ENCODE results near the gene GALNT2. TPM values are rescaled to one million over a fixed set of nuclear protein-coding genes. Genes with fewer than 3 reads are reported as not detected.

The GALNT2 gene
- polyA plus RNA-seq, 3 donors from 2014 or later, result 18.5 to 30.0 (median 22.5) TPM

DNA sequence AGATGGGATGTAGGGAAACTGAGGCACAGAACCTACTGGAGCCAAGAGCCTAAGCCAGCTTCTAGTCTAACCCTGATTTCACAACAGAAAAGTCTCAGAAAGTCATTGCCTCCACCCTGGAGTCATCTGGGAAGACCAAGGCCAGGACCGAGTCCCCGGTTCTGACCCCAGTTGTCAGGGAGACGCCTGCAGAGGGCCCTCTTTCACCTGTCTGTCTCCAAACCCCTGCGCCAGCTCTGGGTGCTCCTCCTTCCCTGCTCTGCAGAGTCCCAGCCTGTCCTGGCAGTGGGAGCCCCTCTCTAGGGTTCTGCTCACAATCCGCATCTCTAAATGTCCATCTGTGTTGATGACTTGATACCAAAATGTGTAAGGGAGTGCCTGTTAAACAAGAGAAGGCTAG is 209.4 kb downstream of the GALNT2 start:
- Mint-ChIP-seq H3K27ac (peak overlapping the region in 1 of 6 donors; percentile 18), H3K36me3 (peaks cover 7 to 20% (median 7%) of the 10 kb centered on the region in 3 donors), H3K27me3 (ENCODE audit: low read depth in 3 of 3) (peaks cover 0 to 3% (median 0%) of the 10 kb centered on the region in 3 donors), H3K4me3 (no peak overlapping the region), H3K4me1 (peaks cover 19 to 28% of the 10 kb centered on the region in 2 donors), H3K9me3 (no peaks in the 10 kb centered on the region)
- no peak for DNase-seq

DNA sequence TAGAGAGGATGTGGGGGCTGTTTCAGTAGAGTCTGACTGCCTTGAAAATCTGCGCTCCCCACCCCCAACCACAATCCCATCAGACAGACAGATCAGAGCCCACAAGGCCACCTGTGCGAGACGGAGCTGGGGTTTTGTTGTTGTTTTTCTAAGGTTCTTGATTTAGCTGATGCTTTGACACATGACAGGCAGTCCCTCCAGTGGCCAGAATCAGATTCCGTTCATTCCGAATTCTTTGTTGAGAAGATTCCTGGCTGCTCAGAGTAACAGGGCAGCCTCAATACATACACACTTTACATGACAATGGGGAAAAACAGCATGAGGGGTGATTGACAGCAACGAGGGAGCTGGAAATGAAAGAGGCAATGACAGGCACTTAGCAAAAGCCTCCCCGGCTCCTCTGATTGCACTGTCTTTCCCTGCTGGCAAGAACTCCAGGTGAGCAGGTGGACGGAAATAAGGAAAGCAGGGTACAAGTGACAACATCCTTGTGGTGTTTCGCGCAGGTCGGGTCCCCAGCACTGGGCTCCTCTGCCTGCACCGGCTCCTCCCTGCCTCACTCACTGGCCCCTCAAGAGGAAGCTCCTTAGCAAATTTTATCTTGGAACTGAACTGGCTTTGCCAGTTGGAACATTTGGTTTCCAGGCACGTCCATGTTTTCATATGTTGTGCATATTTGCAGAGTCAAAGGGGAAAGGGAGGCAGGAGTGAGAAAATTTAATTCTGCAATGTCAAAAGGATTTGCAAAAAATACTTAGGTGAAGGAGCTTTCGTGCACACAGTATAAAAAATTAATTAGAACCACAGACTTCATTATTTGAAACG is 210.4 kb downstream of the GALNT2 start:
- Mint-ChIP-seq H3K4me1 (peaks cover 18 to 34% of the 10 kb centered on the region in 2 donors), H3K27me3 (ENCODE audit: low read depth in 3 of 3) (peaks cover 0 to 3% (median 0%) of the 10 kb centered on the region in 3 donors), H3K4me3 (no peak overlapping the region), H3K9me3 (no peaks in the 10 kb centered on the region), H3K27ac (peak overlapping the region in 4 of 6 donors; percentile 28 to 62 (median 52)), H3K36me3 (peaks cover 7 to 20% (median 7%) of the 10 kb centered on the region in 3 donors)
- DNase-seq, result no peak

DNA sequence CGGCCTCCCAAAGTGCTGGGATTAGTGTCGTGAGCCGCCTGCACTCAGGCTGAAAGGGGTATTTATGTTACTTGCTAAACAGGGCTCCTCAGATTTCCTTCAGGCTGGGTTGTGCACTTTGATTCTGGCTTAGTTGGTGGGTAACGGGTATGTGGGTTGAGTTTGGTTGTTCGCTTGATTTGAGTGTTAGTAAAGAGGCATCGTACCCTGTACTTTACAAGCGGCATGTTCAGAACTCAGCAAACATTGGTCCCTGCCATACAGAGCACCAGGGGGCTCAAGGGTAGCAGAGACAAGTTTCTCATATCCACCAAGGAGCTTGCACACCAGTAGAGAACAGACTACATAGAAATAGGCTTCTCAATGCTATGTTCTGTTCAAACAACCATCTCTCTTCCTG is 211.3 kb downstream of the GALNT2 start:
- H3K27ac Mint-ChIP-seq, result peak overlapping the region in 2 of 6 donors; percentile 61 to 68
- no peak for DNase-seq
- H3K4me3 Mint-ChIP-seq, result no peak overlapping the region
- peaks cover 7 to 20% (median 7%) of the 10 kb centered on the region in 3 donors for H3K36me3 Mint-ChIP-seq
- H3K9me3 Mint-ChIP-seq, result no peaks in the 10 kb centered on the region
- H3K4me1 Mint-ChIP-seq, result peaks cover 13 to 25% of the 10 kb centered on the region in 2 donors
- peaks cover 0 to 3% (median 0%) of the 10 kb centered on the region in 3 donors for H3K27me3 Mint-ChIP-seq (ENCODE audit: low read depth in 3 of 3)

DNA sequence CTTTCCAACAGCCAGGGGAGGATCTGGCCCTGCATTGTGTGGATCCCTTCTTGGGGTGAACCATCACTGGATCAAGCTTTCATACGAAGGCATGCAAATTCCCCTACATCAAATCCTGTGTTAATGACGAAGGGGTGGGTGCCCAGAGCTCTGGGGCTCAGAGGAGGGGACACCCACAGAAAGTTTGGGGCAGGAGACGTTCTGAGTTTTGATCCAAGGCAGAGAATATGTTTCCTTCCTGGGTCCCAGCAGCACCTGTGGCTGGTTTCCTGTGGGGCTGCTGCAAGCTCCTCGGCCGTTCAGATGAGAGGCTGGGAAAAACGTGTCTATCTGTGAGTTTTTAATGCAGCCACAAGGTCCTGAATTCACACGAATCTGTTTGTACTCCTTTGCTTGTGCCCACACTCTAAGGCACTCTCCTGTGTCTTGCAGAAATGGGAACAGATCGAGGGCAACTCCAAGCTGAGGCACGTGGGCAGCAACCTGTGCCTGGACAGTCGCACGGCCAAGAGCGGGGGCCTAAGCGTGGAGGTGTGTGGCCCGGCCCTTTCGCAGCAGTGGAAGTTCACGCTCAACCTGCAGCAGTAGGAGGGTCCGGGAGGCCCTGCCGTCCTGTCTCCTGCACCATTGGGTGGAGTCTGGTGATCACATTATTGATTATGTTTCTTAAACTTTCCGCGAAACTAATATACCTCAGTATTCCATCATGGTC is 212.0 kb downstream of the GALNT2 start:
- Mint-ChIP-seq H3K9me3 (no peaks in the 10 kb centered on the region), H3K27me3 (ENCODE audit: low read depth in 3 of 3) (peaks cover 0 to 6% (median 0%) of the 10 kb centered on the region in 3 donors), H3K27ac (peak overlapping the region in 1 of 6 donors; percentile 8), H3K4me1 (peaks cover 6 to 19% of the 10 kb centered on the region in 2 donors), H3K4me3 (no peak overlapping the region), H3K36me3 (peaks cover 7 to 20% (median 7%) of the 10 kb centered on the region in 3 donors)
- no peak for DNase-seq

DNA sequence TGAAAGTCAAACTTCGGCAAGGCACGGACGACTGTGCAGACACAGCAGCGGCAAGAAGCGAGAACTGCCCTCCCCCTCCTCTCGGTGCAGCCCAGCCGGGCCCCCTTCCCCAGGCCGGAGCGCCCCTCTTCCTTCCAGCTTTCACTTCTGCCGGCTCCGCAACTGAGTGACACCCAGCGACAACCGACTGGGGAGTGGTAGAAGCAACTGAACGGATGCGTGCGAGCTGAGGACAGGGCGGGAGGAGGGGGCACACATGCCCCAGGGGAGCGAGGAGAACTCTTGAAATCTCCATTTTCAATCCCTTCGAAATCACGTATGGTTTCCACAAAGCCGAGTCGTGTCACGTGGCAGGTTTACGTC is 212.5 kb downstream of the GALNT2 start:
- Mint-ChIP-seq H3K4me1 (peaks cover 2 to 13% of the 10 kb centered on the region in 2 donors), H3K36me3 (peaks cover 7 to 20% (median 7%) of the 10 kb centered on the region in 3 donors), H3K4me3 (no peak overlapping the region), H3K27ac (no peak overlapping the region), H3K27me3 (ENCODE audit: low read depth in 3 of 3) (peaks cover 0 to 6% (median 0%) of the 10 kb centered on the region in 3 donors), H3K9me3 (no peaks in the 10 kb centered on the region)
- DNase-seq, result no peak

DNA sequence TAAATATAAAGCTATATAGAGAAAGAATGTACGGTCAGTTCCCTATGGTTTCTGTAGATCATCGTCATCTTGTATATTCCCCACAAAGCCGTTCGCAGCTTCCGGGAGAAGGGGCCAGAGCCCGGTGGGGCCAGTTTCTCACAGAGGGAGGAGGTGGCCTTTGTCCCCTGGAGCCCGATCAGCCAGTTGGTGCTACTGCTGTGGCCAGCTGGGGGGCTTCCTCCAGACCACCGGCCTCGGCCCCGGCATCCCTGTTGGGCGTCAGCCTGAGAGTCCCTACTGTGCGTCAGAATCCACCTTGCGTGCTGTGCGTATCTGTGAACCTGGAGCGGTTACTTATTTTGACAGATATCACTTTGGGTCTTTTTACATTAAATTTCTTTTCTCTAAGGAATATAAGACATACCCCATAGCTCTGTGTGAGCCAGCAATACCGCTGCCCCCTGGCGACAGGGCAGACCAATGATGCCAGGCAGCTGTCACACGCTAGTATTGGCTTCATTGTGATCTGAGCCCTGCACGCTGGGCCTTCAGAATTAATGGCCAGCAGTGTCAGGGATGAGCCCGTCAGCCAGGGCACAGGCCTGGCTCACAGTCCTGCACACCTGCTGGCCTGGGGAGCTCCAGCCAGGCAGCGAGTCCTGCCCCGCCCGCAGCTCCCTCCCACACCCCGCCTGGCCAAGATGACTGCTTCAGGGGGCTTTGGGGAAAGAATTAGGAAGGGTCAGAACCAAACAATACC is 213.2 kb downstream of the GALNT2 start:
- Mint-ChIP-seq H3K4me1 (peaks cover 1 to 10% of the 10 kb centered on the region in 2 donors), H3K27ac (no peak overlapping the region), H3K36me3 (peaks cover 7 to 20% (median 7%) of the 10 kb centered on the region in 3 donors), H3K4me3 (no peak overlapping the region), H3K27me3 (ENCODE audit: low read depth in 3 of 3) (peaks cover 0 to 6% (median 0%) of the 10 kb centered on the region in 3 donors), H3K9me3 (no peaks in the 10 kb centered on the region)
- no peak for DNase-seq

DNA sequence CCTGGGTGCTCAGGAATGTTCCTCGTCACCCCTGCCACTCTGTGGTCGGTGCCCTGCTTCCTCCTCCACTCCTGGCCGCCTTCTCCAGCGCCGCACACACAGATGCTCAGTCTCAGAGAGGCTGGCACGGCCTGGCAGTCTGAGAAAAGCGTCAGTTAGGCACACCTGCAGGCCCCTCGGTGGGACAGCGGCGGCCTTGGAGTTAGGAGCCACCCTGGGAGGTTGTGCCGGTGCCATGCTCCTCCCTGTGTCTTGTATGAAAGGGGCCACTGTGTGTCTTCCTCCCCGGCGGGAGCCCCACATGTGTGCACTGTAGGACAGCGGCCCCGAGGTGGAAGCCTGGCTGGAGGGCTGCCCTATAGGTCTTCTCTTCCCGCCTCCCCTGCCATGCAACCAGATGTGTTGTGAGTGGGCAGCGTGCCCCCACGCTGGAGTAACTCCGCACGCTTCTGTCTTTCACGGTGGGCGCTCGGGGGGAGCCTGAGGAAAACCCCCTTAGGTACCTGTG is 213.9 kb downstream of the GALNT2 start:
- no peak for DNase-seq
- H3K9me3 Mint-ChIP-seq, result no peaks in the 10 kb centered on the region
- H3K4me3 Mint-ChIP-seq, result no peak overlapping the region
- H3K4me1 Mint-ChIP-seq, result peaks cover 1 to 10% of the 10 kb centered on the region in 2 donors
- peaks cover 0 to 6% (median 0%) of the 10 kb centered on the region in 3 donors for H3K27me3 Mint-ChIP-seq (ENCODE audit: low read depth in 3 of 3)
- peaks cover 7 to 20% (median 7%) of the 10 kb centered on the region in 3 donors for H3K36me3 Mint-ChIP-seq
- H3K27ac Mint-ChIP-seq, result no peak overlapping the region

DNA sequence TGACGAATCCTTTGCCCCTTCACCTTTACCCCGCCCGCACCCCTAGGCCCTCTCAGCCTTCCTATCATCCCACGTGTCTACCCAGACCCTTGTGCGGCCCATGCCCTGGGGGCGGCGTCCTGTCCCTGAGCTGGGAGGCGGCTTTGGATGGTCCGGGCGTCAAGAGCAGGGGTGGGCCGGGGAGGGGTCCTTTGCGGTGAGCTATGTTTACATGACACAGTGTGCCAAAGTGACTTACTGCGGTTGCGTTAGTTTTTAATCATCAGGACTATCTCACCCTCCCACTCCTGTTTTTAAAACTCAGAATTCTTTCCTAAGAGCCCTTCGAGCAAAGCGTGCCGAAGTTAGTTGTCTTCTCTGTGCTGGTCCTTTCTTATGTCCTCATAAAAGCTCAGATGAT is 214.5 kb downstream of the GALNT2 start:
- no peaks in the 10 kb centered on the region for H3K9me3 Mint-ChIP-seq
- peaks cover 7 to 20% (median 7%) of the 10 kb centered on the region in 3 donors for H3K36me3 Mint-ChIP-seq
- DNase-seq, result no peak
- H3K4me1 Mint-ChIP-seq, result peaks cover 1 to 10% of the 10 kb centered on the region in 2 donors
- H3K4me3 Mint-ChIP-seq, result no peak overlapping the region
- no peak overlapping the region for H3K27ac Mint-ChIP-seq
- peaks cover 0 to 5% (median 0%) of the 10 kb centered on the region in 3 donors for H3K27me3 Mint-ChIP-seq (ENCODE audit: low read depth in 3 of 3)

DNA sequence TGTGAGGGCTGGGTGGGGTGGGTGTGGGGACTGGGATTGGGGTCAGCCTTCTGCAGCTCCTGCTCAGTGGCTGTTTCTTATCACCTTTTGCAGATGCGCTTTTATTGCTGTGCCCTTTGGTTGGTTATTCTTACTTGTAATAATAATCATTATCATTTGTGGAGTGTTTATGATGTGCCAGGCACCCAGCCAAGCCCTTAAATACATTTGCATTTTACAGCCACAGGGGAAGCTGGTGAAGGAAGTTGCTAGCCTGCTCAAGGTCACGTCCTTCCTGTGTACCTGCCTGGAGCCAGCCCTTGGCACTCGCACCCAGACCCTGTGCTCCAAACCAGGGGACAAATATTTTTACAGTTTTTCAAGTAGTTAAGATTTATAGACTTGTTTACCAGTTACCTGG is 215.1 kb downstream of the GALNT2 start:
- Mint-ChIP-seq H3K4me1 (peaks cover 1 to 10% of the 10 kb centered on the region in 2 donors), H3K4me3 (no peak overlapping the region), H3K27me3 (ENCODE audit: low read depth in 3 of 3) (peaks cover 0 to 6% (median 0%) of the 10 kb centered on the region in 3 donors), H3K27ac (peak overlapping the region in 1 of 6 donors; percentile 10), H3K36me3 (peaks cover 7 to 19% (median 7%) of the 10 kb centered on the region in 3 donors), H3K9me3 (no peaks in the 10 kb centered on the region)
- no peak for DNase-seq

DNA sequence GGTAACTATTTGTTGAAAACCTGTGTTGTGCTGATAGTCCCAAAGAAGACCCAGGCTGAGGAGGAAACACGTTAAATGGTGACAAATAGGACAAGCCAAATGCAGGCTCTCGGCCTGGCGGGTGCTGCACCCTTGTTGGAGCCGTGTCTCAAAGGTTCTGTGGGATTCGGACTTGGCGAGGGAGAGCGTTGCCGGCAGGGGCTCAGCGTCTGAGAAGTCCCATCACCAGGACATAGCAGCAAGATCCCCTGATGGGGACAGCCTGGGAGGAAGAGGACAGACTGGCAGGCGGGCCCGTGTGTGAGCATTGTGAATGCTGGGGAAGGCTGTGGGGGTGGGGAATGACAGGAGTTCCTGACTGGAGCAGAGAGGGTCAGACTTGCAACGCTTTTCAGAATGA is 216.6 kb downstream of the GALNT2 start:
- H3K4me3 Mint-ChIP-seq, result no peak overlapping the region
- H3K4me1 Mint-ChIP-seq, result peaks cover 1 to 10% of the 10 kb centered on the region in 2 donors
- no peak for DNase-seq
- peaks cover 0 to 12% (median 4%) of the 10 kb centered on the region in 3 donors for H3K36me3 Mint-ChIP-seq
- H3K27me3 Mint-ChIP-seq (ENCODE audit: low read depth in 3 of 3), result peaks cover 0 to 6% (median 3%) of the 10 kb centered on the region in 3 donors
- H3K27ac Mint-ChIP-seq, result no peak overlapping the region
- no peaks in the 10 kb centered on the region for H3K9me3 Mint-ChIP-seq

DNA sequence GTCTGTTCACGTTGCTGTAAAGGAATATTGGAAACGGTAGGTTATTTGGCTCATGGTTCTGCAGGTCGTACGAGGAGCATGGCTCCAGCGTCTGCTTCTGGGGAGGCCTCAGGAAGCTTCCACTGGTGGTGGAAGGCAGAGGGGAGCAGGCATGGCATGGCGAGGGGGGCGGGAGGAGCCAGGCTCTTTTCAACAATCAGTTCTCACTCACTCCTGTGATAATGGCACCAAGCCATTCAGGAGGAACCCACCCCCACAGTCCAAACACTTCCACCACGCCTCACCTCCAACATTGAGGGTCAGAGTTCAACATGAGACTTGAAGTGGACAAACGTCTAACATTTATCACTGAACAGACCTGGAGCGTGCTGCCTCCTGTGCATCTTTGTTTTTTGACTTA is 217.9 kb downstream of the GALNT2 start:
- Mint-ChIP-seq H3K4me1 (peaks cover 1 to 10% of the 10 kb centered on the region in 2 donors), H3K27ac (no peak overlapping the region), H3K27me3 (ENCODE audit: low read depth in 3 of 3) (peaks cover 0 to 6% (median 3%) of the 10 kb centered on the region in 3 donors), H3K9me3 (no peaks in the 10 kb centered on the region), H3K4me3 (no peak overlapping the region), H3K36me3 (peaks cover 0 to 5% (median 1%) of the 10 kb centered on the region in 3 donors)
- DNase-seq, result no peak

DNA sequence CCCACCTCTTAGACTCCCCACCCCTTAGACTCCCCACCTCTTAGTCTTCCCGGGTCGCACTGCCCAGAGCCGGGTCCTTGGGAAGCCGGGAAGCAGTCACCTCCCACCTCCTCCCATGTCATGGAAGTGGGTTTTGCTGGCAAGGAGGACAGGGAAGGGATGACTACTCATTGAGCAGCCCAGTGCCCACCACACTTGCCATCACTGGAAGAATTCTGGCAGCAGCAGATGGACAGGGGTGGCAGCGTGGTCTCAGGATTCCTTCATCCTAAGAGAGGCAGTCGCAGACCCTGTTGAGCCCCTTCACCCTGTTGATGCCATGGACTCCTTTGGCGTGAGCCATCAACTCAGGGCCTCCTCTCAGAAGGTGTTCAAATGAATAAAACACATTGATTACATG is 218.3 kb downstream of the GALNT2 start:
- peaks cover 0 to 3% (median 0%) of the 10 kb centered on the region in 3 donors for H3K36me3 Mint-ChIP-seq
- H3K9me3 Mint-ChIP-seq, result no peaks in the 10 kb centered on the region
- no peak overlapping the region for H3K4me3 Mint-ChIP-seq
- H3K4me1 Mint-ChIP-seq, result peaks cover 1 to 10% of the 10 kb centered on the region in 2 donors
- peaks cover under 1 to 6% (median 3%) of the 10 kb centered on the region in 3 donors for H3K27me3 Mint-ChIP-seq (ENCODE audit: low read depth in 3 of 3)
- DNase-seq, result no peak
- H3K27ac Mint-ChIP-seq, result no peak overlapping the region

DNA sequence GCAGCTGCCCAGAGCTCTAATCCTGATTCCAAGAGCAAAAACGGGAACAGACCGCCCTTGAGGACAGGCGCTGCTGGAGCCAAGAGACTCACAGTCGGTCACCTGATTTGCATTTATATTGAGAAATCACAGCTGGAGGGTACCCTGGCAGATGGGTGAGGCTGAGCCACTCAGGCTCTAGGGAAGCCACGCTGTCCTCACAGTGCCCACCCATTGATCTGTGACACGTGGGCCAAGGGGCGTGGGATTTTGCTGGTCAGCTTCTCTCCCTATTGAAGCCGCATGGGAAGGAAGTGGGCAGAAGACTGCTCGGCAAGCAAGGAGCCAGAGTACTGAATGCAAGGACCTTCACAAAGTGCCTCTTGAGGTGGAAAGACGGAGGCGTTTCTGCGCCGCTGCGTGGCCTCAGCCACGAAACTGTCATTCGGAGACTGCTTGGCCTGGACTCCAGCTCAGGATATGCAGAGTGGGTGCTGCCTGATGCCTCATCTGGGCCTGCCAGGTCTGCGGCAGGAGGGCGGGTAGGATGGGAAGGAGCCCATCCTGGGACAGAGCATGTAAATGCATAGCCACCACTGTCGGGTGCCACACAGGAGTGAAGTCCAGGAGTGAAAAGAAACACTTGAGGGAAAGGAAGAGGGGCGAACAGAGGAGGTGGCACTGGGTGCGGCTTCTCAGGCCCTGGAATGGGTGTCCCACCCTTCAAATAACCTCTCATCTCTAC is 219.3 kb downstream of the GALNT2 start:
- H3K4me3 Mint-ChIP-seq, result no peak overlapping the region
- H3K27ac Mint-ChIP-seq, result no peak overlapping the region
- peaks cover 3 to 6% (median 6%) of the 10 kb centered on the region in 3 donors for H3K27me3 Mint-ChIP-seq (ENCODE audit: low read depth in 3 of 3)
- no peaks in the 10 kb centered on the region for H3K36me3 Mint-ChIP-seq
- H3K4me1 Mint-ChIP-seq, result peaks cover 1 to 11% of the 10 kb centered on the region in 2 donors
- no peak for DNase-seq
- H3K9me3 Mint-ChIP-seq, result no peaks in the 10 kb centered on the region
